ENCODE data around the gene C1GALT1.
"Not testable (repeated sequence)": the region's sequence is repeated elsewhere in the genome, so short reads cannot be mapped to it uniquely, and the experiment has no call there.

The C1GALT1 gene

GRCh38 chr7:7237201-7237977, 55.0 kb downstream of the C1GALT1 start:
- no peak for DNase-seq (ENCODE audit: low spot score)

DNA sequence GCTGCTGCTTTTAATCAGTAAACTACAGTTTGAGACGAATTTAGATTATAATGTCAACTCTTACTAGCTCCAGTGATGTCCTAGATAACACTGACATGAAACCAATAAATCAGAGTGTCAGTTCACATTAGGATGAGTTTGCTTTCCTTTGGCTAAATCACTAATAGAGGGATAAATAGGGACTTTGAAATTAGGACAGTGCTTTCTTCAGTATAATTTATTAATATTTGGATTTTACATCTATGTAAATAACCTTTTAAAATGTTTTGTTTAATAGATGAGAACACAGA, 55.6 kb downstream of the C1GALT1 start:
- no peak for DNase-seq (ENCODE audit: low spot score)

DNA sequence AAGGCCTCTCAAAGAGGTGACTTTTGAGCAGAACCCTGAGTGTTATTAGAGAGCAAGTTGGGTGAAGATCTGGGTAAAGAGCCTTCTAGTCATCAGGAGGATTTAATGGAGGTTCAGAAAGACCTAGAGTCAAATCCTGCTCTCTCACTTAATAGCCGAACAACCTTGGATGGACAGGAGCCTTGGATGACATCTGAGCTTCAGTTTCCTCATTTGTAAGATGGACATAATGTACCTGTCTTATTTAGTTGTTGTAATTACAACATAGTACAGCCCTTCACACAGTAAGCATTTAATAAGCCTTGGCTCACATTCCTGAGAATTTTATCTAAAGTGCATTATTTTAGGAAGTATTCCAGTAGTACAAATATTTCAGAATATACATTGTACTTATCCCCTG, 57.0 kb downstream of the C1GALT1 start:
- no peak for DNase-seq (ENCODE audit: low spot score)

GRCh38 chr7:7242899-7243298, 60.6 kb downstream of the C1GALT1 start:
- DNase-seq (ENCODE audit: low spot score): no peak

DNA sequence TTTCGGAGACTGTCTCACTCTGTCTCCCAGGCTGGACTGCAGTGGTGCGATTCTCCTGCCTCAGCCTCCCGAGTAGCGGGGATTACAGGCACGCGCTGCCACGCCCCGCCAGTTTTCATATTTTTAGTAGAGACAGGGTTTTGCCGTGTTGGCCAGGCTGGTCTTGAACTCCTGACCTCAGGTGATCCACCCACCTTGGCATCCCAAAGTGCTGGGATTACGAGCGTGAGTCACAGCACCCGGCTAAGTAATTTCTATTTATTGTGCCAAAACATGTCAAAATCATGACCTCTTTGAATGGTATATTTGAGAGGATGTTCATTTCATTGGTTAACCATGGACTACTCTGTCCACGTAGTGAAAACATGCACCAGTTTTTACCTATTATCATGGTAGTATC, 62.9 kb downstream of the C1GALT1 start:
- DNase-seq (ENCODE audit: low spot score): not testable (repeated sequence)

DNA sequence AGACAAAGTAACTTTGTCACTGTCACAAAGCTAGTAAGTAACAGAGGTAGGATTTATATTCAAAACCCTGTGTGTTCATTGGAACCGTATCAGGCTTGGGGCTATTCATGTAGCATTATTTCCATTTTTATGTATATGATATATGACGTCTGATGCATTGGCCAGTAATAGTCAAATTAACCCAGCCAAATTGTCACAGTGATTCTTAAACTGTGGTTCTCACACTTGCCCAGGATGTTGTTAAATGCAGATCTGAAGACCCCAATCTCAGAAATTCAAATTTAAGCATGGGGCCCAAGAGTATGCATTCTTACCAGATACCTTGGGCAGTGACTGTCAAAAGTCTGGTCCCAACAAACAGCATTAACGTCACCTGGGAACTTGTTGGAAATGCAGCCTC, 63.9 kb downstream of the C1GALT1 start:
- no peak for DNase-seq (ENCODE audit: low spot score)

DNA sequence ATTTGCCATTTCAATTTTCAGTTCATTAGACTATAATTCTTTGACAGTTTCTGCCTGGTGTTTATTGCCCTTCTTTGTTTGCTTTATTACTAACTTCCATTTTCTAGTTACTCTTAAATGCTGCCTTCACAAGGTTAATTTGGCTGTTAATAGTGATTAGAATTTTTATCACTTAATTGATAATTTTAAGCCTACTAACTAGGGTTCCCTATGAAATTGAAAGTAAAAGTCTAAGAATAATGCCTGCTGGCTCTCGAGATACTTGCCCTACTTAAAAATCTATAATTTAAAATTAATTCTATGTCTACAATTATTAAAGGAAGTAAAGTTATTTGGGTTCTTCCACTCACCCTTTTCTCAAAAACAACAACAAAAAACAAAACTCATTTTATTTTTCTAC, 65.3 kb downstream of the C1GALT1 start:
- no peak for DNase-seq (ENCODE audit: low spot score)

DNA sequence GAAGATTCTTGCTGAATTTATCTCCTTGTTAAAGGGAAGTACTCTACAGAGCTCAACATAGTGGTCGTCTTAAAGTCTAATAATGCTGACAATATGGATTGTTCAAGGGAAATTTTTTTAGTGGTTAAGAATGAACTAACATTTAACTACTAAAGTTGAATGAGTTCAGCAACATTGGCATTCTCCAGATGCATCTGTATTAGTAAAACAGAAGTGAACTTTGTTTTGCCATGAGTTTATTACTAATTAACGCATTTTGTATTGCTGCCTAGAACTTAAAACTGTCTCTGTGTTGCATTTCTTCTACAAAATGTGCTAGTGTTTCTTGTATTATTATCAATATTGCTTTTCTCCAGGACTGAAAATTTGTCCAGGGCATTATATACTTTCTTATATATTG, 67.5 kb downstream of the C1GALT1 start:
- DNase-seq (ENCODE audit: low spot score): no peak

DNA sequence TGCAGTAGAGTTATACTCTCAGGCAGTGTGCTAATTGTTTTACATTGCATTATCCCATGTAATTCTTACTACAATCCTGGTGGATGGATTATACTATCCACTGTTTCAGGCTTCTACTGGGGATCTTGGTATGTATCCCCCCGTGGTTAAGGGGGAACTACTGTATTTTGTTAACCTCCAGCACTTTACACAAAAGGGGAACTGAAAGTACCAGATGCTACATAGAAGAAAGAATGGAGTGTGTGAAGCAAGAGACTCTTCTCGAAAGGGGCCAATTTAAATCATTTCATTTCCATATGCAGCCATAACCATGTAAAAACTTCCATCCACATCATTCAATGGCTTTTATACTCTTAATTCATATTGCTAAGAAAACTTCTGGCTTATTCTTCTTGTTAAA, 69.4 kb downstream of the C1GALT1 start:
- no peak for DNase-seq (ENCODE audit: low spot score)

DNA sequence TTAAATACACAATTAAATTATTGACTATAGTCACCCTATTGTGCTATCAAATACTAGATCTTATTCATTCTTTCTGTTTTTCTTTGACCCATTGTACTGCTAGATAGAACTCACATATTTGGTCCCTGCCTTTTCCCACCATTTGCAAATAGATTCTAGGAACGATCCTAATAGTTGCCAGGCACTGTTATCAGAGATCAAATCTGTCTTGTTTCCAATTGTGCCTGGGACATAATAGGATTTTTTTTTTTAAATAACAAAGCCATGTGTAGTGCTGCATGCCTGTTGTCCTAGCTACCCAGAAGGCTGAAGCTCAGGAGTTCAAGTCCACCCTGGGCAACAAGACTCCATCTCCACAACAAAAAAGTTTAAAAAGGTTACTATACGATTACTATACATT, 72.0 kb downstream of the C1GALT1 start:
- no peak for DNase-seq (ENCODE audit: low spot score)

GRCh38 chr7:7254908-7255307, 72.6 kb downstream of the C1GALT1 start:
- no peak for DNase-seq (ENCODE audit: low spot score)

GRCh38 chr7:7256731-7257274, 74.5 kb downstream of the C1GALT1 start:
- DNase-seq (ENCODE audit: low spot score): no peak

GRCh38 chr7:7257899-7258692, 75.8 kb downstream of the C1GALT1 start:
- DNase-seq (ENCODE audit: low spot score): peak; percentile 28

GRCh38 chr7:7261863-7262262, 79.5 kb downstream of the C1GALT1 start:
- no peak for DNase-seq (ENCODE audit: low spot score)

DNA sequence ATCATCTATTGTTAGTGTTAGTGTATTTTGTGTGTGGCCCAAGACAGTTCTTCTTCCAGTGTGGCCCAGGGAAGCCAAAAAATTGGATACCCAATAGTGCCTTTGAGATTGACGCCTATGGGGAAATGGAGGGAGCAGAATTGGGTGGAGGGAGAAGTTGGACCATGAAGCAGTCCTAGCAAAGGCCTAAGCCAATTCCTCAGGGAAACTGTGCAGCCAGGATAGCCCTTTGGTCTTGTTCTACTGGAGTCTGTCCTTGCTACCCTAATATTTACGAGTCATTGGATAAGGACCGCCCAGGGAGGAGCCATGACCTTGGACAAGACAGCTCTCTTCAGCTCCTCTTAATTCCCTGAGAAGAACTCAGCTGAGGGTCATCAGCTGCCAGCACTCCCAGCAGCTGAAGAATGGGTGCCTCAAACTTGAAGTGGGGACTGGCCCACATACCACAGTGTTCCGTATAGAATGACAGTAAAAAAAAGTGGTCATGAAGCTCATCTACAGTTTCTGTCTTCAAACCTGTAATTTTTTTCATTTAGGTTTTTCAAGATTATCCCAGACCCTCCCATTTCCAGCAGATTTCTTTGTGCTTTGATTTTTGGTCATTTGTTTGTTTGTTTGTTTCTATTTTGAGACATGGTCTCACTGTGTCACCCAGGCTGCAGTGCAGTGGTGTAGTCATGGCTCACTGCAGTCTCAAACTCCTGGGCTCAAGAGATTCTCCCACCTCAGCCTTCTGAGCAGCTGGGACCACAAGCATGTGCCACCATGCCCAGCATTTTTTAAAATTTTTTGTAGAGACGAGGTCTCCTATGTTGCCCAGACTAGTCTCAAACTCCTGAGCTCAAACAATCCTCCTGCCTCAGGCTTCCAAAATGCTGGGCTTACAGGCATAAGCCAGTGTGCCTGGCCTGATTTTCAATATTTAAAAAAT, 81.2 kb downstream of the C1GALT1 start:
- no peak for DNase-seq (ENCODE audit: low spot score)

DNA sequence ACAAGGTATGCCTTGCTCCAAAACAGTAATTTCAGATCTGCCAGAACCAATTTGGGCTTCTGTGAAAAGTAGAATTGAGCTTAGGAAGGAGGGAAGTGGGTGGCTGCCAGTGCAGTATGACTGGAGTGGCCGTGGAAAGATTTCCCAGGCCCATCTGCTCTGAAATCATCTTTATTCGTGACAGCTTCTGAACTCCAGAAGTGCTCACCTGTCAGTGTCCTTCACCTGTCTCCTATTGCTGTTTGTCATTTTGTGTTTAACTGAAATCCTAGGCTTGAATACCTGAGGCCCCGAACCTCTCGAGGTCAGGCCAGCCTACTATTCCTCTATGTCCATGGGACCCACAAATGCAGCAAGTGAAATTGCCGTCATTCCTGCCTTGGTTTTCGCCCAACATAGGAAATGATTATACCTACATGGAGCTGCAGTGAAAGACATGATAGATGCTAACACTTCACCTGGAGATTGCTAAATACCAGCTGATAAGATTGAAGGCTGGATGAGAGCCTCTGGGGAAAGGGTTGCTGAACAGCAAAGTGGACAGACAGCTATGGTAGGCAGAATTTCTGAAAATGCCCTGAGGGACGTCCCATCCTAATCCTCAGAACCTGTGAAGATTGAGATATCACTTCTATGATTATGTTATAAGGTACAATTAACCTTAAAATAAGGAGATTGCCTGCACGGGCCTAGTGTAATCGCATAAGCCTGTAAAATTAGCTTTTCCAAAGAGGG, 82.1 kb downstream of the C1GALT1 start:
- DNase-seq (ENCODE audit: low spot score): no peak

- DNase-seq (ENCODE audit: low spot score): no peak
Measured at GRCh38 chr7:7265081-7266075, 83.0 kb downstream of the C1GALT1 start.

GRCh38 chr7:7266257-7266881, 84.0 kb downstream of the C1GALT1 start:
- DNase-seq (ENCODE audit: low spot score): no peak

GRCh38 chr7:7271094-7271874, 88.9 kb downstream of the C1GALT1 start:
- DNase-seq (ENCODE audit: low spot score): no peak

All from CD4-positive, alpha-beta T cell treated with Interleukin-15 for 4 hours (primary cell).